ENCODE measurements around the gene CCNE1. TPM values are rescaled to one million over a fixed set of nuclear protein-coding genes. Genes with fewer than 3 reads are reported as not detected.

CCNE1 gene
- total RNA-seq, 4 donors from 2014 or later, result 1.8 to 5.9 (median 2.2) TPM

- Histone ChIP-seq H3K4me1 (peaks cover 0 to 7% (median 0%) of the 10 kb centered on the region in 4 donors), H3K27me3 (no peaks in the 10 kb centered on the region)
- DNase-seq, result no peak
These were observed 38.6 kb upstream of the CCNE1 start for GRCh38 chr19:29773141-29773540.

GRCh38 chr19:29774126-29774525 lies 37.7 kb upstream of the CCNE1 start:
- no peaks in the 10 kb centered on the region for H3K36me3 ChIP-seq
- H3K27me3 ChIP-seq, result no peaks in the 10 kb centered on the region
- TF ChIP-seq POLR2A (IDR thresholded peaks at IDR 0.05) (no peak), CTCF (IDR thresholded peaks at IDR 0.05) (no peak)
- DNase-seq, result no peak
- no peak overlapping the region for H3K27ac ChIP-seq
- H3K4me3 ChIP-seq, result no peak overlapping the region
- peaks cover 0 to 7% (median 0%) of the 10 kb centered on the region in 4 donors for H3K4me1 ChIP-seq
- H3K9me3 ChIP-seq, result no peaks in the 10 kb centered on the region

More at GRCh38 chr19:29773141-29773540, 38.6 kb upstream of the CCNE1 start:
- Histone ChIP-seq H3K9me3 (no peaks in the 10 kb centered on the region), H3K36me3 (no peaks in the 10 kb centered on the region), H3K27ac (no peak overlapping the region), H3K4me3 (no peak overlapping the region)
- no peak for TF ChIP-seq POLR2A (IDR thresholded peaks at IDR 0.05)
- TF ChIP-seq CTCF (IDR thresholded peaks at IDR 0.05), result no peak

- Histone ChIP-seq H3K4me1 (peaks cover 0 to 7% (median 0%) of the 10 kb centered on the region in 4 donors), H3K36me3 (no peaks in the 10 kb centered on the region), H3K4me3 (no peak overlapping the region), H3K27me3 (no peaks in the 10 kb centered on the region), H3K27ac (no peak overlapping the region), H3K9me3 (no peaks in the 10 kb centered on the region)
- no peak for DNase-seq
- TF ChIP-seq POLR2A (IDR thresholded peaks at IDR 0.05) (no peak), CTCF (IDR thresholded peaks at IDR 0.05) (no peak)
These were observed 33.9 kb upstream of the CCNE1 start for GRCh38 chr19:29777781-29778309.

- DNase-seq, result no peak
- no peaks in the 10 kb centered on the region for H3K36me3 ChIP-seq
- TF ChIP-seq CTCF (IDR thresholded peaks at IDR 0.05) (no peak), POLR2A (IDR thresholded peaks at IDR 0.05) (no peak)
- H3K4me3 ChIP-seq, result no peak overlapping the region
- H3K27me3 ChIP-seq, result no peaks in the 10 kb centered on the region
- peaks cover 0 to 6% (median 0%) of the 10 kb centered on the region in 4 donors for H3K4me1 ChIP-seq
- H3K27ac ChIP-seq, result no peak overlapping the region
- H3K9me3 ChIP-seq, result no peaks in the 10 kb centered on the region
These were observed 31.9 kb upstream of the CCNE1 start for GRCh38 chr19:29779921-29780320.

- H3K4me3 ChIP-seq, result no peak overlapping the region
These were observed 30.2 kb upstream of the CCNE1 start for GRCh38 chr19:29781386-29782259.

More at GRCh38 chr19:29781386-29782259, 30.2 kb upstream of the CCNE1 start:
- no peak overlapping the region for H3K27ac ChIP-seq
- H3K27me3 ChIP-seq, result no peaks in the 10 kb centered on the region
- no peaks in the 10 kb centered on the region for H3K9me3 ChIP-seq
- no peaks in the 10 kb centered on the region for H3K4me1 ChIP-seq
- DNase-seq, result no peak
- no peak for TF ChIP-seq CTCF (IDR thresholded peaks at IDR 0.05)
- TF ChIP-seq POLR2A (IDR thresholded peaks at IDR 0.05), result no peak
- no peaks in the 10 kb centered on the region for H3K36me3 ChIP-seq

All from Peyer's patch (tissue), 4 donors.